22Rv1 (cell line): ENCODE results near the gene C11orf58.

Source experiments
- CTCF ChIP-seq: fragments of 450-650 bp; IDR thresholded peaks from 2 replicates; pipeline ENCODE4 v1.5.1; 2017; ENCODE audit warnings: mild to moderate bottlenecking
- ZFX ChIP-seq: fragments of 450-650 bp; IDR thresholded peaks from 2 replicates; pipeline ENCODE4 v1.6.1; 2017; ENCODE audit warnings: antibody characterized with exemption, borderline replicate concordance

- TF ChIP-seq CTCF, result no peak
- TF ChIP-seq ZFX, result no peak
These were observed 24.9 kb upstream of the C11orf58 start for GRCh38 chr11:16713594-16713993.
